GM23338 (cell line): Measurements from ENCODE around the gene LIN54. TPM values are rescaled to one million over a fixed set of nuclear protein-coding genes. Genes with fewer than 3 reads are reported as not detected.

Experiments used
- ATAC-seq: fragments of 200-7000 bp; cut with Tn5 transposase; 3 replicates; pipeline ENCODE4 v1.9.1; 2020
- DNase-seq: peaks from one replicate; pipeline ENCODE4 v3.0.0-alpha.2; 2015; ENCODE audit warnings: low spot score
- H2AFZ ChIP-seq: fragments of 200-600 bp; sonication (generic); 2 replicates; pipeline ENCODE4 v1.8.0; 2016; ENCODE audit warnings: antibody characterized with exemption, mild to moderate bottlenecking, moderate library complexity
- H3F3A ChIP-seq: fragments of 200-600 bp; sonication (generic); replicated peaks from 2 replicates; pipeline ENCODE4 v1.8.0; 2017; ENCODE audit warnings: antibody characterized with exemption, mixed run types, low read depth
- H3K27ac ChIP-seq: fragments of 200-600 bp; sonication (generic); 2 replicates; pipeline ENCODE4 v1.6.1; 2016; ENCODE audit warnings: low read depth
- H3K27me3 ChIP-seq: fragments of 200-600 bp; sonication (generic); 2 replicates; pipeline ENCODE4 v1.8.0; 2016; ENCODE audit warnings: mild to moderate bottlenecking, mixed run types, moderate library complexity; ENCODE audit not compliant: insufficient read depth
- H3K36me3 ChIP-seq: fragments of 200-600 bp; sonication (generic); 2 replicates; pipeline ENCODE4 v1.8.0; 2016; ENCODE audit warnings: mild to moderate bottlenecking; ENCODE audit not compliant: insufficient read depth
- H3K4me1 ChIP-seq: fragments of 200-600 bp; sonication (generic); 2 replicates; pipeline ENCODE4 v1.8.0; 2016; ENCODE audit warnings: mild to moderate bottlenecking, moderate library complexity; ENCODE audit not compliant: insufficient read depth
- H3K4me2 ChIP-seq: fragments of 200-600 bp; sonication (generic); 2 replicates; pipeline ENCODE4 v1.7.1; 2017; ENCODE audit warnings: mixed run types
- H3K4me3 ChIP-seq: fragments of 200-600 bp; sonication (generic); 2 replicates; pipeline ENCODE4 v1.6.1; 2016; ENCODE audit warnings: mixed run types
- H3K79me2 ChIP-seq: fragments of 200-600 bp; sonication (generic); replicated peaks from 2 replicates; pipeline ENCODE4 v1.8.0; 2017; ENCODE audit warnings: mild to moderate bottlenecking; ENCODE audit not compliant: insufficient read depth
- H3K9me2 ChIP-seq: fragments of 200-600 bp; sonication (generic); 2 replicates; pipeline ENCODE4 v1.8.0; 2017; ENCODE audit not compliant: insufficient read depth
- H4K20me1 ChIP-seq: fragments of 200-600 bp; sonication (generic); replicated peaks from 2 replicates; pipeline ENCODE4 v1.8.0; 2017; ENCODE audit warnings: mild to moderate bottlenecking; ENCODE audit not compliant: insufficient read depth
- H3K27ac Mint-ChIP-seq: 2 replicates; pipeline ENCODE4 v1.8.0; 2020; ENCODE audit warnings: inconsistent platforms, mild to moderate bottlenecking, moderate library complexity, mixed read lengths
- H3K27me3 Mint-ChIP-seq: 3 replicates; pipeline ENCODE4 v1.8.0; 2022; ENCODE audit warnings: low read depth, mild to moderate bottlenecking, moderate library complexity, mixed read lengths, inconsistent platforms; ENCODE audit not compliant: insufficient read depth, poor library complexity
- H3K36me3 Mint-ChIP-seq: 3 replicates; pipeline ENCODE4 v1.8.0; 2021; ENCODE audit warnings: low read depth, mild to moderate bottlenecking, inconsistent platforms, moderate library complexity, mixed read lengths
- H3K4me1 Mint-ChIP-seq: 3 replicates; pipeline ENCODE4 v1.8.0; 2020; ENCODE audit warnings: mild to moderate bottlenecking, inconsistent platforms, mixed read lengths
- H3K4me3 Mint-ChIP-seq: 3 replicates; pipeline ENCODE4 v1.8.0; 2021; ENCODE audit warnings: moderate library complexity, mild to moderate bottlenecking, inconsistent platforms, mixed read lengths
- H3K9me3 Mint-ChIP-seq: 3 replicates; pipeline ENCODE4 v1.8.0; 2020; ENCODE audit warnings: moderate library complexity, mild to moderate bottlenecking, inconsistent platforms, mixed read lengths
- CREB1 ChIP-seq: fragments of 250-450 bp; sonication (Bioruptor Pico); IDR thresholded peaks from 2 replicates; pipeline ENCODE4 v1.5.0; 2020; ENCODE audit warnings: low read depth, mild to moderate bottlenecking, moderate library complexity
- CTCF ChIP-seq, 2 experiments: fragments of 200-600 bp in 1 of 2; sonication (generic) in 1 of 2; conservative IDR thresholded peaks; 2 replicates each; pipeline versions ENCODE4 v1.5.1 to v1.6.1; 2016 to 2017; ENCODE audit warnings: antibody characterized with exemption in 2 of 2, low read depth in 2 of 2, mild to moderate bottlenecking in 2 of 2, moderate library complexity in 1 of 2
- ETS1 ChIP-seq: IDR thresholded peaks from 2 replicates; pipeline ENCODE4 v1.6.1; 2016; ENCODE audit warnings: antibody characterized with exemption
- EZH2 ChIP-seq: fragments of 200-600 bp; sonication (generic); IDR thresholded peaks from one replicate; pipeline ENCODE4 v1.8.0; 2017; ENCODE audit warnings: antibody characterized with exemption, mild to moderate bottlenecking, low read depth; ENCODE audit not compliant: unreplicated experiment
- POLR2AphosphoS5 ChIP-seq: IDR thresholded peaks from 2 replicates; pipeline ENCODE4 v1.6.1; 2016; ENCODE audit warnings: antibody characterized with exemption, low read depth
- STAT1 ChIP-seq: IDR thresholded peaks from one replicate; pipeline ENCODE4 v1.6.1; 2016; ENCODE audit warnings: antibody characterized with exemption; ENCODE audit not compliant: unreplicated experiment
- ZNF114 ChIP-seq: fragments of 250-450 bp; sonication (Bioruptor Pico); IDR thresholded peaks from 2 replicates; pipeline ENCODE4 v1.5.0; 2020; ENCODE audit warnings: mild to moderate bottlenecking, moderate library complexity
- ZNF331 ChIP-seq: fragments of 250-450 bp; sonication (Bioruptor Pico); IDR thresholded peaks from 2 replicates; pipeline ENCODE4 v1.5.0; 2020; ENCODE audit warnings: low read depth, mild to moderate bottlenecking, moderate library complexity
- ZNF462 ChIP-seq: fragments of 250-450 bp; sonication (Bioruptor Pico); IDR thresholded peaks from 2 replicates; pipeline ENCODE4 v1.5.0; 2020; ENCODE audit warnings: mild to moderate bottlenecking, moderate library complexity
- polyA plus RNA-seq: library from polyadenylated mRNA; unstranded; fragments of >200 nt; fragmentation: Nextera tagmentation; extraction: Ambion mirVana; gene quantifications from 2 replicates; pipeline ENCODE4 v1.2.1, GENCODE V29; 2016
- total RNA-seq: library from RNA; depleted of rRNA; stranded (reverse); fragments of >200 nt; shearing (Covaris generic); gene quantifications from 2 replicates; pipeline ENCODE4 v1.2.3, GENCODE V29; 2014

Gene LIN54
- total and polyA plus RNA-seq, 2 experiments from 2014 or later: 4.0 to 11.2 TPM

GRCh38 chr4:83022724-83023450 is 12.3 kb upstream of the LIN54 start:
- H3K79me2 ChIP-seq: no peaks in the 10 kb centered on the region
- H3K9me2 ChIP-seq: no peaks in the 10 kb centered on the region
- DNase-seq (no peak), ATAC-seq (no peak)
- no peaks in the 10 kb centered on the region for H3K36me3 ChIP-seq
- Mint-ChIP-seq H3K4me1 (no peaks in the 10 kb centered on the region), H3K27me3 (peaks cover 18% of the 10 kb centered on the region), H3K27ac (no peak overlapping the region), H3K4me3 (no peak overlapping the region), H3K9me3 (peaks cover 29% of the 10 kb centered on the region), H3K36me3 (peaks cover 10% of the 10 kb centered on the region; the same call in 2 of the 3 replicates)
- TF ChIP-seq CTCF (conservative IDR thresholded peaks at IDR 0.05; ENCODE audit: low read depth in 2 of 2) (no peak), CREB1 (CRISPR knock-in tag) (no peak), ZNF462 (CRISPR knock-in tag) (no peak), POLR2AphosphoS5 (no peak), ZNF331 (CRISPR knock-in tag) (no peak), ZNF114 (CRISPR knock-in tag) (no peak), STAT1 (no peak), ETS1 (no peak), EZH2 (no peak)
- no peaks in the 10 kb centered on the region for H3K27me3 ChIP-seq
- no peak overlapping the region for H3K4me2 ChIP-seq
- no peak overlapping the region for H3K27ac ChIP-seq
- no peak overlapping the region for H2AFZ ChIP-seq
- H3K4me1 ChIP-seq: no peaks in the 10 kb centered on the region
- H3F3A ChIP-seq: no peaks in the 10 kb centered on the region
- no peak overlapping the region for H3K4me3 ChIP-seq
- H4K20me1 ChIP-seq: no peaks in the 10 kb centered on the region
